Gastrocnemius medialis (tissue), 4 donors: Measurements from ENCODE around the gene DELE1.

Experiments
- POLR2A ChIP-seq, 2 donors: fragments of 450-650 bp; IDR thresholded peaks; one replicate each; pipeline ENCODE4 v1.6.1; 2017; ENCODE audit warnings: antibody characterized with exemption in 2 of 2, mild to moderate bottlenecking in 2 of 2, moderate library complexity in 2 of 2
- TF ChIP-seq, protein P1 (sequence below), 5 experiments: fragments of 450-650 bp in 3 of 5; fragments of 200-600 bp in 2 of 5; sonication (generic) in 2 of 5; IDR thresholded peaks in 4 of 5; conservative IDR thresholded peaks in 1 of 5; 1 replicate in 4 of 5; 2 replicates in 1 of 5; pipeline ENCODE4 v1.5.1; 2016 to 2019; ENCODE audit warnings: antibody characterized with exemption in 5 of 5, mild to moderate bottlenecking in 3 of 5, moderate library complexity in 3 of 5

DNA sequence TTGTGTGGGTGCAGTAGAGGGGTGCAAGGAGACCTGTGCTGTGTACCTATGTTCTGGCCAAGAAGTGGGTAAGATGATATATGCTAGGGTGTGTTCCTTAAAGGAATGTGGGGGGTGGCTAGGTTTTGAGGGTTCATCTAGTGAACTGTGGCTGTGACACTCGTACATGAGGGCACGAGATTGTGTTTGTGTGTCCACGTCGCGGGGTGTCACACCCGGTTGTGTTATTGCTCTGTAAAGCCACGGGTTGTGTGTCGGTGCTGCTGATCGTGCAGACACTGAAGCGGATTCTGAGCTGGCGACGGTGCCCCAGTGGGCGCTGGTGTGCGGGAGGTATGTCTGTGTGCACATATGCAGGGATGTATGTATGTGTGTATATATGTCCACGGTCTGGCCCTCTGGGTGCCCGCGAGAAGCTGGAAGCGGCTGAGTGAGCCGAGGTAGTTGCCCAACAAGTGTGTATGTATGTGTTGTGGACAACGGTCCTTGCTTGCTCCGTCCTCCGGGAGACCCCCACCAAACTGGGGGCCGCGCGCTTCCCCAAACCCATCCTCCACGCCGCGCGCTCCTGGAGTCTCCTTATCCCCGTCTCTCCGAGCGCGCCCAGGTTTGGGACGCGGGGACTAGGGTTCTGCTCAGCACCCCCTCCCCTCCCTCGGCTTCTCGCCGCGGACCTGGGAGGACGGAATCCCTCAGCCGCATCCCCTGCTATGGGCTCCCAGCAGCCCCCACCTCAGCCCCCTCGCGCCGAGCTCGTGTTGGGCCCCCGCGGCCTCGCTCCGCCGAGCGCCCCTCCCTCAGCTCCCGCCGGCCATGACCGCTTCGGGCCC, 46.1 kb upstream of the DELE1 start:
- TF ChIP-seq, protein P1, sequence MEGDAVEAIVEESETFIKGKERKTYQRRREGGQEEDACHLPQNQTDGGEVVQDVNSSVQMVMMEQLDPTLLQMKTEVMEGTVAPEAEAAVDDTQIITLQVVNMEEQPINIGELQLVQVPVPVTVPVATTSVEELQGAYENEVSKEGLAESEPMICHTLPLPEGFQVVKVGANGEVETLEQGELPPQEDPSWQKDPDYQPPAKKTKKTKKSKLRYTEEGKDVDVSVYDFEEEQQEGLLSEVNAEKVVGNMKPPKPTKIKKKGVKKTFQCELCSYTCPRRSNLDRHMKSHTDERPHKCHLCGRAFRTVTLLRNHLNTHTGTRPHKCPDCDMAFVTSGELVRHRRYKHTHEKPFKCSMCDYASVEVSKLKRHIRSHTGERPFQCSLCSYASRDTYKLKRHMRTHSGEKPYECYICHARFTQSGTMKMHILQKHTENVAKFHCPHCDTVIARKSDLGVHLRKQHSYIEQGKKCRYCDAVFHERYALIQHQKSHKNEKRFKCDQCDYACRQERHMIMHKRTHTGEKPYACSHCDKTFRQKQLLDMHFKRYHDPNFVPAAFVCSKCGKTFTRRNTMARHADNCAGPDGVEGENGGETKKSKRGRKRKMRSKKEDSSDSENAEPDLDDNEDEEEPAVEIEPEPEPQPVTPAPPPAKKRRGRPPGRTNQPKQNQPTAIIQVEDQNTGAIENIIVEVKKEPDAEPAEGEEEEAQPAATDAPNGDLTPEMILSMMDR (IDR thresholded peaks at IDR 0.05 in 4 of 5, conservative IDR thresholded peaks at IDR 0.05 in 1 of 5) = no peak
- TF ChIP-seq POLR2A (IDR thresholded peaks at IDR 0.05) = no peak
